HepG2 (cell line): ENCODE data around the gene WDR7. TPM values are rescaled to one million over a fixed set of nuclear protein-coding genes. Genes with fewer than 3 reads are reported as not detected.

Source experiments
- ATAC-seq: fragments of 200-7000 bp; cut with Tn5 transposase; 3 replicates; pipeline ENCODE4 v1.9.1; 2020; ENCODE audit warnings: mild to moderate bottlenecking, moderate library complexity
- BruUV-seq: library from RNA; stranded (reverse); fragments of 400-500 nt; replicated peaks from 2 replicates; lab custom pipeline; 2021; lab: Mats Ljungman, UMichigan
- CTCF ChIA-PET: fragments of 300-600 bp; formaldehyde crosslinking; extraction: SDS; loops from one replicate; lab custom pipeline; 2021; ENCODE audit warnings: low total read pairs, inconsistent platforms, low intra/inter-chr PET ratio; lab: Yijun Ruan, JAX
- POLR2A ChIA-PET: fragments of 350-600 bp; sonication (Branson Sonifier 250); formaldehyde crosslinking; loops from one replicate; lab custom pipeline; 2020; ENCODE audit warnings: antibody characterized with exemption, inconsistent platforms; lab: Yijun Ruan, JAX
- DNase-seq: peaks from one replicate; pipeline ENCODE4 v3.0.0-alpha.2; 2015; ENCODE audit warnings: low spot score
- FAIRE-seq: peaks from 3 replicates; lab custom pipeline; 2011; peaks lifted over from hg19 to GRCh38; lab: Jason Lieb, UNC
- H2AFZ ChIP-seq: one replicate; pipeline ENCODE4 v1.6.1; 2011; ENCODE audit warnings: low read length, inconsistent platforms
- H3K27ac ChIP-seq: fragments of 300-600 bp; 3 replicates; pipeline ENCODE4 v1.8.0; 2011; ENCODE audit warnings: mixed run types, mild to moderate bottlenecking, mixed read lengths, low read length, inconsistent platforms; ENCODE audit not compliant: insufficient read depth; ENCODE audit errors: extremely low read length
- H3K27me3 ChIP-seq, 2 experiments: fragments of 200-600 bp in 1 of 2; 2 replicates in 1 of 2; 3 replicates in 1 of 2; pipeline versions ENCODE4 v1.6.0 to v1.8.0; 2011; ENCODE audit warnings: low read length in 2 of 2, mild to moderate bottlenecking in 2 of 2, moderate library complexity in 2 of 2, inconsistent platforms in 1 of 2; ENCODE audit not compliant: insufficient read depth in 2 of 2, control insufficient read depth in 1 of 2
- H3K36me3 ChIP-seq, 2 experiments: fragments of 200-600 bp in 1 of 2; replicated peaks in 1 of 2; 2 replicates in 1 of 2; 3 replicates in 1 of 2; pipeline versions ENCODE4 v1.5.1 to v1.8.0; 2011; ENCODE audit warnings: low read length in 2 of 2, inconsistent platforms in 1 of 2; ENCODE audit not compliant: insufficient read depth in 2 of 2, control insufficient read depth in 1 of 2
- H3K4me1 ChIP-seq: 2 replicates; pipeline ENCODE4 v1.5.1; 2012; ENCODE audit warnings: low read length, inconsistent platforms; ENCODE audit not compliant: insufficient read depth
- H3K4me2 ChIP-seq: 2 replicates; pipeline ENCODE4 v1.6.0; 2011; ENCODE audit warnings: low read depth, low read length, inconsistent platforms
- H3K4me3 ChIP-seq, 3 experiments: fragments of 200-600 bp in 1 of 3; sonication (generic), shearing (Covaris generic) in 1 of 3; replicated peaks in 1 of 3; 2 replicates each; pipeline ENCODE4 v1.5.1; 2011 to 2016; ENCODE audit warnings: low read length in 3 of 3, inconsistent platforms in 2 of 3, low read depth in 2 of 3, mild to moderate bottlenecking in 2 of 3, control low read depth in 1 of 3, mixed read lengths in 1 of 3; ENCODE audit not compliant: insufficient read depth in 1 of 3
- H3K79me2 ChIP-seq: one replicate; pipeline ENCODE4 v1.6.1; 2011; ENCODE audit warnings: low read length, inconsistent platforms; ENCODE audit not compliant: insufficient read depth
- H3K9ac ChIP-seq: 2 replicates; pipeline ENCODE4 v1.6.0; 2011; ENCODE audit warnings: mild to moderate bottlenecking, low read depth, low read length, inconsistent platforms; ENCODE audit not compliant: insufficient read depth
- H3K9me3 ChIP-seq: 2 replicates; pipeline ENCODE4 v1.5.1; 2012; ENCODE audit warnings: mild to moderate bottlenecking, low read length
- H4K20me1 ChIP-seq: 2 replicates; pipeline ENCODE4 v1.6.0; 2011; ENCODE audit warnings: inconsistent platforms, mild to moderate bottlenecking, low read length, moderate library complexity; ENCODE audit not compliant: insufficient read depth
- ATF2 ChIP-seq: sonication (generic); formaldehyde crosslinking; IDR thresholded peaks from 2 replicates; pipeline ENCODE4 v1.4.0; 2020; ENCODE audit warnings: missing genetic modification reagents
- SIX4 ChIP-seq: sonication (generic); formaldehyde crosslinking; IDR thresholded peaks from 2 replicates; pipeline ENCODE4 v1.4.0; 2020; ENCODE audit warnings: missing genetic modification reagents
- ZBTB21 ChIP-seq: sonication (generic); formaldehyde crosslinking; IDR thresholded peaks from 2 replicates; pipeline ENCODE4 v1.4.0; 2020; ENCODE audit warnings: missing genetic modification reagents
- WGBS: methylation state at CpG from one replicate; pipeline ENCODE4 v1.1.6; 2017; ENCODE audit warnings: low lambda C conversion rate; 5-methylcytosine and 5-hydroxymethylcytosine counted together
- in situ Hi-C: cut with HindIII; loops from 2 replicates; pipeline ENCODE4 v1.10.0; 2017; ENCODE audit warnings: low pct_unique_long_range_greater_than_20kb; ENCODE audit not compliant: extremely low pct_ligation_motif_present
- intact Hi-C: fragments of 100-400 bp; cut with micrococcal nuclease; formaldehyde crosslinking; loops from one replicate; pipeline ENCODE4 v1.10.0; 2022; ENCODE audit not compliant: unreplicated experiment
- polyA plus RNA-seq, 8 experiments: library from polyadenylated mRNA; depleted of rRNA in 3 of 8; stranded (reverse) in 7 of 8; unstranded in 1 of 8; fragments of >200 nt; fragmentation: Illumina TruSeq in 4 of 8; extraction: Trizol in 4 of 8; gene quantifications; 2 replicates each; pipeline versions ENCODE4 v1.2.1 to v1.2.3, GENCODE V29; 2011 to 2016; ENCODE audit warnings: low read depth in 4 of 8, missing spikeins in 1 of 8, mixed read lengths in 1 of 8; ENCODE audit not compliant: insufficient read depth in 1 of 8
- total RNA-seq, 5 experiments: library from RNA; depleted of rRNA; stranded (reverse); fragments of >200 nt; fragmentation: Illumina TruSeq; extraction: Trizol; gene quantifications; 2 replicates each; pipeline ENCODE4 v1.2.3, GENCODE V29; 2016; ENCODE audit warnings: low read depth in 1 of 5
- TF ChIP-seq, protein P1 (sequence below): sonication (generic); formaldehyde crosslinking; IDR thresholded peaks from 2 replicates; pipeline ENCODE4; 2020; ENCODE audit warnings: missing genetic modification reagents, mild to moderate bottlenecking, borderline replicate concordance
- TF ChIP-seq, protein P2 (sequence below): sonication (generic); formaldehyde crosslinking; conservative IDR thresholded peaks from 2 replicates; pipeline ENCODE4 v1.4.0; 2020; ENCODE audit warnings: mild to moderate bottlenecking, missing genetic modification reagents, moderate library complexity
- TF ChIP-seq, protein P3 (sequence below): sonication (generic); formaldehyde crosslinking; IDR thresholded peaks from 2 replicates; pipeline ENCODE4 v1.4.0; 2020; ENCODE audit warnings: mild to moderate bottlenecking, missing genetic modification reagents, borderline replicate concordance
- TF ChIP-seq, protein P4 (sequence below): sonication (generic); formaldehyde crosslinking; conservative IDR thresholded peaks from 2 replicates; pipeline ENCODE4 v1.8.1; 2023; ENCODE audit warnings: missing genetic modification reagents

The WDR7 gene
- total and polyA plus RNA-seq, 2 of the 13 experiments (the other 11 are each of a cell fraction or from before 2014, with no cell fraction given): 2.0 to 7.8 TPM

- TF ChIP-seq, protein P1, sequence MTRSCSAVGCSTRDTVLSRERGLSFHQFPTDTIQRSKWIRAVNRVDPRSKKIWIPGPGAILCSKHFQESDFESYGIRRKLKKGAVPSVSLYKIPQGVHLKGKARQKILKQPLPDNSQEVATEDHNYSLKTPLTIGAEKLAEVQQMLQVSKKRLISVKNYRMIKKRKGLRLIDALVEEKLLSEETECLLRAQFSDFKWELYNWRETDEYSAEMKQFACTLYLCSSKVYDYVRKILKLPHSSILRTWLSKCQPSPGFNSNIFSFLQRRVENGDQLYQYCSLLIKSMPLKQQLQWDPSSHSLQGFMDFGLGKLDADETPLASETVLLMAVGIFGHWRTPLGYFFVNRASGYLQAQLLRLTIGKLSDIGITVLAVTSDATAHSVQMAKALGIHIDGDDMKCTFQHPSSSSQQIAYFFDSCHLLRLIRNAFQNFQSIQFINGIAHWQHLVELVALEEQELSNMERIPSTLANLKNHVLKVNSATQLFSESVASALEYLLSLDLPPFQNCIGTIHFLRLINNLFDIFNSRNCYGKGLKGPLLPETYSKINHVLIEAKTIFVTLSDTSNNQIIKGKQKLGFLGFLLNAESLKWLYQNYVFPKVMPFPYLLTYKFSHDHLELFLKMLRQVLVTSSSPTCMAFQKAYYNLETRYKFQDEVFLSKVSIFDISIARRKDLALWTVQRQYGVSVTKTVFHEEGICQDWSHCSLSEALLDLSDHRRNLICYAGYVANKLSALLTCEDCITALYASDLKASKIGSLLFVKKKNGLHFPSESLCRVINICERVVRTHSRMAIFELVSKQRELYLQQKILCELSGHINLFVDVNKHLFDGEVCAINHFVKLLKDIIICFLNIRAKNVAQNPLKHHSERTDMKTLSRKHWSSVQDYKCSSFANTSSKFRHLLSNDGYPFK (CRISPR knock-in tag): no peak
- TF ChIP-seq ZBTB21 (CRISPR knock-in tag): no peak
These were observed 13.4 kb upstream of the WDR7 start (continued) for GRCh38 chr18:56637711-56638231.

DNA sequence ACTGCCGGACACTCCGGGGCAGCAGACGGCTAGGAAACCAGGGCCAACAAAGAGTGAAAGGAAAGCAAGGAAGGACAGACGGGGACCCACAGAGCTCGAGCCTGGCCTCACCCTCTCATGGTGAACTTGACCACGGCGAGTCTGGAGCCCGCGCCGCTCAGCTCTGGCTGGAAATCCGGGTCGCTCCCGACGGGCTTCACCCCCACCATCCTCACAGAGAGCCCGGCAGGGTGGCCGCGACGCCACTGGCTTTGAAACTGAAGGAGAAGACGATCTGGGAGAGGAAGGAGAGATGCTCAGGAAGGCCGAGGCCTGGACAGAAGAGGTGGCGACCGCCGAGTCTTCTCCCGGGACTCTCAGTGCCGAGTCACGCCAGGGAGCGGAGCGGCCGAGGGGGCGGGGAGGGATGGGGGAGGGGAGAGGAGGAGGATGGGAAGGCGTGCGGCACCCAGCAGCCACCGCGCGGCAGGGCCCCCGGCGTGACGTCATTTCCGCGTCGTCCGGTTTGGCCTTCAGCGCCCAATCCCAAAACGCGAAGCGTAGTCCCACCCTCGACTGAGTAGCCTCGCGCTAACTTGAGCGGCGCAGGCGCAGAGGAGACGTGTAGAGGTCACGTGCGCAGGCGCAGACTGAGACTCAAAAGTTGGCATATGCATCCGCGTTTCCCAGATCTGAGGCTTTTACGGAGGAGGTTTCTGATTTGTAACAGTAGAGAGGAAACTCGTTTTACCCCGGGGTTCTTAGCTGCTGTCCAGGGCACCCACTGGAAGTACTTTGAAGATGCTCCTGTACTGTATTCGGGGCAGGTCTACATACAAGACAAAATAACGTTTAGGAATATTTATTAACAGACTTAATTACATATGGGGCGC is 12.7 kb upstream of the WDR7 start, which contains the start of gene TXNL1:
TSS of gene TXNL1 (minus strand) at position 361 of the 872 bp plus-strand sequence. CDS start at position 209, 152 bp downstream.
- POLR2A ChIA-PET: interaction anchor here (1.1 to 3.4 kb wide), 2 partner anchors 13 to 22 kb away, joined by 5 to 32 read pairs; partner anchors contain the start of gene WDR7
- 2% methylated on average over 35 of the region's 64 CpGs for WGBS
- no TSS peak for BruUV-seq
- Histone ChIP-seq H3K9me3 (no peaks in the 10 kb centered on the region), H3K4me2 (peak within 1 kb of the TSS; percentile 92), H4K20me1 (peaks cover 23% of the 10 kb centered on the region), H2AFZ (peak within 1 kb of the TSS; percentile 93), H3K27ac (peak within 1 kb of the TSS; percentile 97), H3K4me1 (peaks cover 45% of the 10 kb centered on the region), H3K27me3 (no peaks in the 10 kb centered on the region; a peak in 1 of 5 replicates), H3K36me3 (peaks cover 3 to 8% of the 10 kb centered on the region in 2 experiments; a peak in 2 of 5 replicates), H3K79me2 (peaks cover 49% of the 10 kb centered on the region), H3K4me3 (peak within 1 kb of the TSS; percentile 96 to 99 (median 99)), H3K9ac (peak within 1 kb of the TSS; percentile 98)
- peak; percentile 86 for FAIRE-seq
- peak; percentile 96 for DNase-seq
- CTCF ChIA-PET: no interaction called here
- ATAC-seq: peak; percentile 93
- in situ Hi-C loops: no loop called here
- intact Hi-C loops: loop anchor here (1.0 kb wide), 1 partner anchor 13 kb away; the partner anchor contains the start of gene WDR7
- TF ChIP-seq SIX4 (CRISPR knock-in tag): 0 out of 2 replicates have a peak, but pooled peaks have one; percentile 24
- TF ChIP-seq, protein P2, sequence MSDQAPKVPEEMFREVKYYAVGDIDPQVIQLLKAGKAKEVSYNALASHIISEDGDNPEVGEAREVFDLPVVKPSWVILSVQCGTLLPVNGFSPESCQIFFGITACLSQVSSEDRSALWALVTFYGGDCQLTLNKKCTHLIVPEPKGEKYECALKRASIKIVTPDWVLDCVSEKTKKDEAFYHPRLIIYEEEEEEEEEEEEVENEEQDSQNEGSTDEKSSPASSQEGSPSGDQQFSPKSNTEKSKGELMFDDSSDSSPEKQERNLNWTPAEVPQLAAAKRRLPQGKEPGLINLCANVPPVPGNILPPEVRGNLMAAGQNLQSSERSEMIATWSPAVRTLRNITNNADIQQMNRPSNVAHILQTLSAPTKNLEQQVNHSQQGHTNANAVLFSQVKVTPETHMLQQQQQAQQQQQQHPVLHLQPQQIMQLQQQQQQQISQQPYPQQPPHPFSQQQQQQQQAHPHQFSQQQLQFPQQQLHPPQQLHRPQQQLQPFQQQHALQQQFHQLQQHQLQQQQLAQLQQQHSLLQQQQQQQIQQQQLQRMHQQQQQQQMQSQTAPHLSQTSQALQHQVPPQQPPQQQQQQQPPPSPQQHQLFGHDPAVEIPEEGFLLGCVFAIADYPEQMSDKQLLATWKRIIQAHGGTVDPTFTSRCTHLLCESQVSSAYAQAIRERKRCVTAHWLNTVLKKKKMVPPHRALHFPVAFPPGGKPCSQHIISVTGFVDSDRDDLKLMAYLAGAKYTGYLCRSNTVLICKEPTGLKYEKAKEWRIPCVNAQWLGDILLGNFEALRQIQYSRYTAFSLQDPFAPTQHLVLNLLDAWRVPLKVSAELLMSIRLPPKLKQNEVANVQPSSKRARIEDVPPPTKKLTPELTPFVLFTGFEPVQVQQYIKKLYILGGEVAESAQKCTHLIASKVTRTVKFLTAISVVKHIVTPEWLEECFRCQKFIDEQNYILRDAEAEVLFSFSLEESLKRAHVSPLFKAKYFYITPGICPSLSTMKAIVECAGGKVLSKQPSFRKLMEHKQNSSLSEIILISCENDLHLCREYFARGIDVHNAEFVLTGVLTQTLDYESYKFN (CRISPR knock-in tag): peak; percentile 35; the same call in 1 of the 2 replicates
- TF ChIP-seq, protein P3, sequence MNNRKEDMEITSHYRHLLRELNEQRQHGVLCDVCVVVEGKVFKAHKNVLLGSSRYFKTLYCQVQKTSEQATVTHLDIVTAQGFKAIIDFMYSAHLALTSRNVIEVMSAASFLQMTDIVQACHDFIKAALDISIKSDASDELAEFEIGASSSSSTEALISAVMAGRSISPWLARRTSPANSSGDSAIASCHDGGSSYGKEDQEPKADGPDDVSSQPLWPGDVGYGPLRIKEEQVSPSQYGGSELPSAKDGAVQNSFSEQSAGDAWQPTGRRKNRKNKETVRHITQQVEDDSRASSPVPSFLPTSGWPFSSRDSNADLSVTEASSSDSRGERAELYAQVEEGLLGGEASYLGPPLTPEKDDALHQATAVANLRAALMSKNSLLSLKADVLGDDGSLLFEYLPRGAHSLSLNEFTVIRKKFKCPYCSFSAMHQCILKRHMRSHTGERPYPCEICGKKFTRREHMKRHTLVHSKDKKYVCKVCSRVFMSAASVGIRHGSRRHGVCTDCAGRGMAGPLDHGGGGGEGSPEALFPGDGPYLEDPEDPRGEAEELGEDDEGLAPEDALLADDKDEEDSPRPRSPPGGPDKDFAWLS (CRISPR knock-in tag): no peak
- peak; percentile 81 for TF ChIP-seq ATF2 (CRISPR knock-in tag)
- TF ChIP-seq, protein P4, sequence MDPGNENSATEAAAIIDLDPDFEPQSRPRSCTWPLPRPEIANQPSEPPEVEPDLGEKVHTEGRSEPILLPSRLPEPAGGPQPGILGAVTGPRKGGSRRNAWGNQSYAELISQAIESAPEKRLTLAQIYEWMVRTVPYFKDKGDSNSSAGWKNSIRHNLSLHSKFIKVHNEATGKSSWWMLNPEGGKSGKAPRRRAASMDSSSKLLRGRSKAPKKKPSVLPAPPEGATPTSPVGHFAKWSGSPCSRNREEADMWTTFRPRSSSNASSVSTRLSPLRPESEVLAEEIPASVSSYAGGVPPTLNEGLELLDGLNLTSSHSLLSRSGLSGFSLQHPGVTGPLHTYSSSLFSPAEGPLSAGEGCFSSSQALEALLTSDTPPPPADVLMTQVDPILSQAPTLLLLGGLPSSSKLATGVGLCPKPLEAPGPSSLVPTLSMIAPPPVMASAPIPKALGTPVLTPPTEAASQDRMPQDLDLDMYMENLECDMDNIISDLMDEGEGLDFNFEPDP (CRISPR knock-in tag): no peak; the same call in 1 of the 2 replicates
